OCI-M2 (cell line): ENCODE results near the gene TBX20.
"Not testable (repeated sequence)": the region's sequence is repeated elsewhere in the genome, so short reads cannot be mapped to it uniquely, and the experiment has no call there.

Source experiments
- DNase-seq: peaks from one replicate; lab custom pipeline; 2025; ENCODE audit not compliant: unreplicated experiment; lab: John Stamatoyannopoulos, UW

The TBX20 gene

DNA sequence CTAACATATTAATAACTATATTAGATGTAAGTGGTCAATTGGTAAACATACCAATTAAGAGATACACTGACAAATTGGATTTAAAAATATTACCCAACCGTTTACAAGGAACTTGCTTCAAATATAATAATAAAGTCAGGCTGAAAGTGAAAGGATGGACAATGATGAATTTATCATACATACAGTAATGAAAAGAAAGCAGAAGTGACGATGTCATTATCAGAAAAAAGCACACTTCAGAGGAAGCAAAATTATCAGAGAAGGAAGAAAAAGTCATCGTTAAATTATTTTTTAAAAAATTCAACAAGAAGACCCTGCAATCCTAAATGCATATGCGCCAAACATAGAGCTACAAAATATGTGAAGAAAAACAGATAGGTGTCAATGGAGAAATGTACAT lies 81.8 kb downstream of the TBX20 start:
- DNase-seq, result not testable (repeated sequence)

DNA sequence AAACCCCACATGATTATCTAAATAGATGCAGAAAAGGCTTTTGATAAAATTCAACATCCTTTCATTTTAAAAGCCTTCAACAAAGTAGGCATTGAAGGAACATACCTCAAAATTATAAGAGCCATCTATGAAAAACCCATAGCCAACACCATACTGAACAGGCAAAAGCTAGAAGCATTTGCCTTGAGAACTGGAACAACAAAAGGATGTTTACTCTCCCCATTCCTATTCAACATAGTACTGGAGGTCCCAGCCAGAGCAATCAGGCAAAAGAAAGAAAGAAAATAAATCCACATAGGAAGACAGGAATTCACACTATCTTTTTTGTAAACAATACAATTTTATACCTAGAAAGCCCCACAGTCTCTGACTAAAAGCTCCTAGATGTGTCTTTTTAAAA lies 86.2 kb downstream of the TBX20 start:
- DNase-seq, result not testable (repeated sequence)

DNA sequence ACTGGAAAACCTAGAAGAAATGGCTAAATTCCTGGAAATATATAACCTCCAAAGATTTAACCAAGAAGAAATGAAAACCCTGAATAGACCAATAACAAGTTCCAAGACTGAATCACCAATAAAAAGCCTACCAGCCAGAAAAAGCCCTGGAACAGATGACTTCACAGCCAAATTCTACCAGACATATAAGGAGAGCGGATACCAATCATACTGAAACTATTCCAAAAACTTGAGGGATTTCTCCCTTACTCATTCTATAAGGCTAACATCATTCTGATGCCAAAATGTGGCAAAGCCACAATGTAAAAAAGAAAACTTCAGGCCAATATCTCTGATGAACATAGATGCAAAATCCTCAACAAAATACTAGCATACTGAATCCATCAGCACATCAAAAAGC lies 86.7 kb downstream of the TBX20 start:
- DNase-seq, result not testable (repeated sequence)

DNA sequence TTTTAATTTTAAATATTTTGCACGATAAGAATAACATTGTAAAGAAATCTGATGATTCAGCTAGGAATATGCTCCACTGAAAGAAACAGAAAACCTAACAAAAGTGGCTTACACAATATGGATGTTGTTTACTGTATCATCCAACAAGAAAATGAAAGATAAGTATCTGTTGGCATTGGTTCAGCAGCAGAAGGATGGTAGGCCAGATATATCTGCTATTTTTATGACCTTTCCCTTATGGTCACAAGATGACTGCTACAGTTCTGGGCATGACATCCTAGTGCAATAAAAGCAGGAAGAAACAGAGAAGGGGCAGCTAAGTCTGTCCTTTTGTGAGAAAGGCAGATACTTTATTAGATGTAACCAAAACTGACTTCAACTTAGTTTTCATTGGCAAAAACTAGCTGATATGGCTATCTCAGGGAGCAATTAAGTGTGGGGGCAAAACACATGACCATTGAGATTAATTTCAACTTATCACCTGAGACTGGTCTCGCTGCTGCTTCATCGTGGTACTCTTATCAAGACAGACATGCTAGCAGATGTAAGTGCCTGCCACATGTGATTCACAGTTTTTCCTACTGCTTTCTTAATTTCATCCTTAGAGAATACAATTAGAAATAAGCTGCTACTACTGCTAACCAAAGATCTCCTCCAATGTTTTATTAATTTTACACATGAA lies 92.7 kb downstream of the TBX20 start:
- DNase-seq, result not testable (repeated sequence)
